ENCODE measurements around the gene CXCR5. TPM values are rescaled to one million over a fixed set of nuclear protein-coding genes. Genes with fewer than 3 reads are reported as not detected.

Gene CXCR5
- total RNA-seq, 1 donor from 2014 or later = not detected

- Mint-ChIP-seq H3K27ac (ENCODE audit: unreplicated experiment) (no peak overlapping the region), H3K27me3 (ENCODE audit: unreplicated experiment) (no peaks in the 10 kb centered on the region), H3K4me3 (ENCODE audit: unreplicated experiment) (no peak overlapping the region), H3K4me1 (ENCODE audit: low read depth, unreplicated experiment) (no peaks in the 10 kb centered on the region), H3K36me3 (ENCODE audit: unreplicated experiment) (no peaks in the 10 kb centered on the region), H3K9me3 (ENCODE audit: unreplicated experiment) (no peaks in the 10 kb centered on the region)
- no peak for TF ChIP-seq CTCF (IDR thresholded peaks at IDR 0.05; ENCODE audit: partially characterized antibody, unreplicated experiment)
- DNase-seq = no peak
These were observed 37.3 kb upstream of the CXCR5 start for GRCh38 chr11:118846181-118846935.

- Mint-ChIP-seq H3K36me3 (ENCODE audit: unreplicated experiment) (no peaks in the 10 kb centered on the region), H3K27me3 (ENCODE audit: unreplicated experiment) (no peaks in the 10 kb centered on the region), H3K27ac (ENCODE audit: unreplicated experiment) (no peak overlapping the region), H3K4me1 (ENCODE audit: low read depth, unreplicated experiment) (no peaks in the 10 kb centered on the region), H3K4me3 (ENCODE audit: unreplicated experiment) (no peak overlapping the region), H3K9me3 (ENCODE audit: unreplicated experiment) (no peaks in the 10 kb centered on the region)
- TF ChIP-seq CTCF (IDR thresholded peaks at IDR 0.05; ENCODE audit: partially characterized antibody, unreplicated experiment) = no peak
- no peak for DNase-seq
These were observed 33.9 kb upstream of the CXCR5 start for GRCh38 chr11:118849825-118850224.

GRCh38 chr11:118851970-118852369, 31.7 kb upstream of the CXCR5 start:
- H3K36me3 Mint-ChIP-seq (ENCODE audit: unreplicated experiment) = no peaks in the 10 kb centered on the region
- no peak for TF ChIP-seq CTCF (IDR thresholded peaks at IDR 0.05; ENCODE audit: partially characterized antibody, unreplicated experiment)
- DNase-seq = no peak
- H3K9me3 Mint-ChIP-seq (ENCODE audit: unreplicated experiment) = peaks cover 4% of the 10 kb centered on the region
- H3K27me3 Mint-ChIP-seq (ENCODE audit: unreplicated experiment) = no peaks in the 10 kb centered on the region
- no peak overlapping the region for H3K27ac Mint-ChIP-seq (ENCODE audit: unreplicated experiment)
- H3K4me3 Mint-ChIP-seq (ENCODE audit: unreplicated experiment) = no peak overlapping the region
- H3K4me1 Mint-ChIP-seq (ENCODE audit: low read depth, unreplicated experiment) = no peaks in the 10 kb centered on the region

- H3K27me3 Mint-ChIP-seq (ENCODE audit: unreplicated experiment) = no peaks in the 10 kb centered on the region
- no peaks in the 10 kb centered on the region for H3K36me3 Mint-ChIP-seq (ENCODE audit: unreplicated experiment)
- no peaks in the 10 kb centered on the region for H3K4me1 Mint-ChIP-seq (ENCODE audit: low read depth, unreplicated experiment)
- DNase-seq = no peak
- H3K9me3 Mint-ChIP-seq (ENCODE audit: unreplicated experiment) = peaks cover 4% of the 10 kb centered on the region
- no peak overlapping the region for H3K27ac Mint-ChIP-seq (ENCODE audit: unreplicated experiment)
- H3K4me3 Mint-ChIP-seq (ENCODE audit: unreplicated experiment) = no peak overlapping the region
- no peak for TF ChIP-seq CTCF (IDR thresholded peaks at IDR 0.05; ENCODE audit: partially characterized antibody, unreplicated experiment)
These were observed 30.0 kb upstream of the CXCR5 start for GRCh38 chr11:118853678-118854077.

- Mint-ChIP-seq H3K36me3 (ENCODE audit: unreplicated experiment) (no peaks in the 10 kb centered on the region), H3K27ac (ENCODE audit: unreplicated experiment) (no peak overlapping the region), H3K27me3 (ENCODE audit: unreplicated experiment) (no peaks in the 10 kb centered on the region), H3K9me3 (ENCODE audit: unreplicated experiment) (peaks cover 4% of the 10 kb centered on the region), H3K4me1 (ENCODE audit: low read depth, unreplicated experiment) (no peaks in the 10 kb centered on the region), H3K4me3 (ENCODE audit: unreplicated experiment) (no peak overlapping the region)
- no peak for TF ChIP-seq CTCF (IDR thresholded peaks at IDR 0.05; ENCODE audit: partially characterized antibody, unreplicated experiment)
- no peak for DNase-seq
These were observed 27.4 kb upstream of the CXCR5 start for GRCh38 chr11:118856314-118856713.
